HG03575 (cell line): ENCODE measurements around the gene MIER2.
"Not testable (repeated sequence)": the region's sequence is repeated elsewhere in the genome, so short reads cannot be mapped to it uniquely, and the experiment has no call there.

Experiments used
- ATAC-seq: cut with Tn5 transposase; IDR thresholded peaks from one replicate; pipeline ENCODE4 v1.9.1; 2021; ENCODE audit not compliant: unreplicated experiment, insufficient number of reproducible peaks, low FRiP score; ENCODE audit errors: extremely low read depth

The MIER2 gene

DNA sequence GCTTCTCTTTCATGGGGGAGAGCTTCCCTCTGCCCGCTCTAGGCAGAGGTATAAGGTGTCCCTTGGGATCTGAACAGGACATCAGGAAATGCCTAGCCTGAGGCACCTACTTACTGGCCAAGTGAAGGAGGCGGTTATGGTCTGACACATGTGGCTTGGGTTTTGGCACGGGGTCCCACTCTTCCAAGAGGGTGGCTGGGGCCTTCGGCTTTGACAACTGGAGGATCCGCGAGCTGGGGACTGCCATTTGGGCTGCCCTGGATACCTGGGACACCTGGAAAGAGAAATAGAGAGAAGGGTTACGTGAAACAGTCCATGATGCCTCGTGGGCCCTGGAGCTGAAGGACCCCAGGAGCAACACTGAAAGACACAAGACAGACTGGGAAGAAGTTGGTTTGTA is 22.4 kb upstream of the MIER2 start:
- no peak for ATAC-seq

DNA sequence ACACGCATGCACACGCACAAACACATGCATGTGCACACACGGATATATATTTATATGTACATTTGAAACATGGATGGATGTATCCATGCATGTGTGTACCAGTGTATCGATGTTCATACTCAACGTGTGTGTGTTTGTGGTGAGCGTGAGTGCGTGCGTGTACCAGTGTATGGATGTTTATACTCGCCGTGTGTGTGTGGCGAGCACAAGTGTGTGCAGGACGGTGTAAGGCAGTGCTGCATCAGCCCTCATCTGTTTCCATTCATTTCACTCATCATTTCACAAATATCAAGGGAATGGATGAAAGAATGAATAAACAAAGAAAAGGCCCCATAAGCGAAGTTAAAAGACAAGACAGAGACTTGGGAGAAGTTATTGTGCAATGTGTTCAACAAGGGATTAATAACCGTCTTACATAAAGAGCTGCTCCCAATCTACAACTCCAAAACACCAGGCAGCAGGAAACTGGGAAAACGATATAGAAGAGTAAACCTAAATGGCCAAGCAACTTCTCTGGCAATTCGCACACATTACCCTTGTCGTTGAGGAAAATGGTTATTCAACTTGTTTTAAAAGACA is 21.7 kb upstream of the MIER2 start:
- ATAC-seq, result no peak

DNA sequence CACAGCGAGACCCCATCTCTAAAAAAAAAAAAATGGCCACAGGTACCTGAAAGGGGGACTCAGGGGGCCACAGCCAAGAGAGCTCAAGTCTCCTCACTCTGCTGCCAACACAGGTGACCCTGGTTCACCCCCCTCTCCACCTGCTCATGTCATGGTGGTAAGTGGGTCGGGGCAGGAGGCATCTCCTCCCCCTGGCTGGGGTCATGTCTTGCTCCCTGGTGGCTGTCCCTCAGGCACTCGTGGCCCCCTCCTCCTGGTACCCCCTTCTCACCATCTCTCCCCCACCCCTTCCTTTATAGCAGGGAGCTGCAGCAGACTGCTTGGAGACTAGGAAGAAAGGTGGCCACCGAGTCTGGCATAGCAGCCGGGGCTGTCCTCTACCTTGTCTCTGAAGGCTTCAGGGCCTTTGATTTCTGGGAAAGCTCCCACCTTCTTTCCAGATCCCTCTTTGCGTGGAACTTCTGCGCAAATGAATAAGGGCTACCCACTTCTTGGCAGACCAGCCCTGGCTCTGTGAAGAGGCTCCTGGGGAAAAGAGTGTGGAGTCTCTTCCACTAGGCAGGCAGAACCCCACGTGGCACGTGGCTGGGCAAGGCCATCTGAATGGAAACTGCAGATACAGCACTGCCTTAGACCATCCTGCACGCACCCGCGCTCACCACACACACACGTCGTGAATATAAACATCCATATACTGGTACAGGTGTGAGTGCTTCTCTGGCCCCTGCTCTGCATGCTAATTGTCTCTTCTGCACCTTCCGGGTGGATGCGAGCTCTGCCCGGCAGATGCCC is 20.1 kb upstream of the MIER2 start:
- no peak for ATAC-seq

- no peak for ATAC-seq
These were observed 18.1 kb upstream of the MIER2 start for GRCh38 chr19:362683-363082.

GRCh38 chr19:362154-362553 is 17.6 kb upstream of the MIER2 start:
- ATAC-seq, result no peak

DNA sequence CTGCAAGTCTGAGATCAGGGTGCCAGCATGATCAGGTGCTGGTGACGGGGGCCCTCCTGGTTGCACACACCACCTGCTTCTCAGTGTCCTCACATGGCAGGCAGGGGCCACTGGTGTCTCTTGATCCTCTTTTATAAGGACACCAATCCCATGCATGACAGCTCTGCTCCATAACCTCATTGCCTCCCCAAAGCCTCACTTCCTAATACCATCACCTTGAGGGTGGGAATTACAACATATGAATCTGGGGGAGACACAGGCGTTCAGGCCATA is 15.0 kb upstream of the MIER2 start:
- no peak for ATAC-seq

GRCh38 chr19:355536-355935 is 10.9 kb upstream of the MIER2 start:
- ATAC-seq, result not testable (repeated sequence)

- ATAC-seq, result no peak
These were observed 10.5 kb upstream of the MIER2 start for GRCh38 chr19:355134-355533.

DNA sequence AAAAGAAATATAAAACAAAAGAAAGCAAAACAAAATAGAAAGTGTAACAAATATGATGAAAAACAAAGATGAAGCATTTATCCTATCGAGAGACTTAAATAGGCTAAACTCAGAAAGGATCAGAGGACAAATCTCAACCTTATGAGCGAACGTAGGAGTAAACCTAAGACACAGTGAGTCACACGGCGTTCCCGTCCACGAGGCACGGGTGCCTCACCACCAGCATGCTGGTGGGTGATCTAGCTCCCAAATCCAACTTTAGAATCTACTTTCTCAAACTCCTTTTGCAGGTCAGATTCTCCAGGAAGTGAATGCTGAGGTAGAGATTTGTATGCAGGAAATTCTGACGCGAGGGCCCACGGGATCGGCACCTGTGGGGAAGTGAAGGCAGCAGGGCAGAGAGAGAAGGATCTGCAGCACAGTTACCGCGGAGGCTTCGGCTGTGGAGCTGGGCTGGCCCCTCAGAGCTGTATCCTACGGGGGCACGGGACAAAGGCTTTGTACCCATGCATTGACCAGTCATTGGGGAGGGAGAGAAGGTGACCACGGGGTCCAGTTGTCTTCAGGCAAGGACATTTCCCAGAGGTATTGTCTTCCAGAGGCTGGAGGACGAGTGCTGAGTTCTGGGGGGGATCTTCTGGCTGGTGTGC is 7.5 kb upstream of the MIER2 start:
- ATAC-seq, result no peak

DNA sequence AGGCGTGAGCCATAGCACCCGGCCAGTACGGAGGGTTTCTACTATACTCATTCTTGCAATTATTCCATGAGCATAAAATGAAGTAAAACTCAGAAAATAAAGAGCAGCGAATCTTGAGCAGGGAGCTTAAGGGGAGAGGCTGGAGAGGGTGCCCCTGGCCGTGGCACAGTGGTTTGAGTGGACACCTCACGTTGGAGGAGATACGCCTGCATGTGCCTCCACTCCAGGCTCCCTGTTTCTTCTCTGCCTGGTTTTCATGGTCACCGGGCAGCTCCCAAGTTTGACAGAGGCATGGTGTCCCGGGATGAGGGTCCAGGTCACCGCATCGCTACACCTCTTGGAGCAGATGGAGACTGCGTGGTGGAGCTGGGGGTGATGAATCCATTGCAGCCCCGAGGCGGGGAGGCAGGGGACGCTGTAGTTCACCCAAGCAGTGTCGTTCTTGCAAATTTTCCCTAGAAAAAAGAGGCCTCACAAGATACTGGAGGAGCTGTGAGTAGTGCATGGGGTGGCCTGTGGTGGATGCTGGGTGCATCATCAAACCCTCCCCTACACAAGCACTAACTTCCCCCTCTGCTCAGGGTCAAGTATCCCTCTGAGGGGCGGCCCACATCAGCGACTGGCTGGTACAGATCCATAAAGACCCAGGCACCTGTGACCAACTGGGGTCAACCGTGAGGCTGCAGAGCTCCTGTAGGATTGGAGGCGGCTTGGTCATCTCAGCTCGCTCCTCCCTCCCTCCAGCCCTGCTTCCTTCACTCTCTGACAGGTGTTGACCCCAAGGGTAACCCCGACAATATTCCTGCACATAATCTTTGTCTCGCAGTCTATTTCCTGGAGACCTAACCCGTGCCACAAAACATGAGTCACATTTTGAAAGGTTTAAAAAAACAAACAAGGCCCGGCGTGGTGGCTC is 3.6 kb upstream of the MIER2 start:
- ATAC-seq, result no peak

- ATAC-seq, result no peak
These were observed 804 bp upstream of the MIER2 start for GRCh38 chr19:345320-345879.

GRCh38 chr19:343941-344624 is 513 bp downstream of the MIER2 start:
- no peak for ATAC-seq

DNA sequence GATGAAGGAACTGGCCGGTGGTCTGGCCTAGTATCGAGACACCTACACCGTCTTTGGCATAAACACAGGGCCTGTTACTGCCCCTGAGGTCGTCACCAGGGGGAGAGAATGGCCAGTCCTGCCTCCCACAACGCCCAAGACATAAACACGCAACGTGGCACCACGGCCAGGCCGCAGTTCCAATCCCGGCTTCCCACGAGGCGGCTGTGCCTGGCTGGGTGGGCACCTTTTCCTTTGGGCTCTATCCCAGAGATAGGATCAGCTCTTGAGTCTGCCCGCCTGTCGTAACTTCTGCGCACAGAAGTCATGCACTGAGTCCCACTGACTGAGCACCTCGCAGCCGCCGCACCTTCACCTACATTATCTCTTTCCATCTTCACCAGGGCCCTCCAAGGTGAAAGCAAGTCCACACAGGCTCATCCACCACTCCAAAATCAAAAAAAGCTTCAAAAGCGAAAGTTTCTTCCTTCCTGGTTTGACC is 1.1 kb downstream of the MIER2 start:
- no peak for ATAC-seq

- no peak for ATAC-seq
These were observed 1.7 kb downstream of the MIER2 start for GRCh38 chr19:342801-343421.

DNA sequence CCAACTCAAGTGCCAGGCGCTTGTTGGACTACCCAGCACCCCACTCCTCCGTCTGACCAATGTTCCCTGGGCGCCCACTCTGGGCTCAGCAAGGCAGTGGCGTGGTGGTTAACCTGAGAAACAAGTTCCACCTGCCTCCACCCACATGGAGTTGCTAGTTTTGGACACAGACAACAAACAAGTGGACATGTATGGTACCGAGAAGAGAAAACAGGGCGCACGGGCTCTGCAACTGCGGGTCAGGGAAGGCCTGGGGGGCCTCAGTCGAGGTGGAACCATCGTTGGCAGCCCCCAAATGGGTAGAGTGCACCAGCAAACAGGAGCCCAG is 2.5 kb downstream of the MIER2 start:
- ATAC-seq, result no peak

DNA sequence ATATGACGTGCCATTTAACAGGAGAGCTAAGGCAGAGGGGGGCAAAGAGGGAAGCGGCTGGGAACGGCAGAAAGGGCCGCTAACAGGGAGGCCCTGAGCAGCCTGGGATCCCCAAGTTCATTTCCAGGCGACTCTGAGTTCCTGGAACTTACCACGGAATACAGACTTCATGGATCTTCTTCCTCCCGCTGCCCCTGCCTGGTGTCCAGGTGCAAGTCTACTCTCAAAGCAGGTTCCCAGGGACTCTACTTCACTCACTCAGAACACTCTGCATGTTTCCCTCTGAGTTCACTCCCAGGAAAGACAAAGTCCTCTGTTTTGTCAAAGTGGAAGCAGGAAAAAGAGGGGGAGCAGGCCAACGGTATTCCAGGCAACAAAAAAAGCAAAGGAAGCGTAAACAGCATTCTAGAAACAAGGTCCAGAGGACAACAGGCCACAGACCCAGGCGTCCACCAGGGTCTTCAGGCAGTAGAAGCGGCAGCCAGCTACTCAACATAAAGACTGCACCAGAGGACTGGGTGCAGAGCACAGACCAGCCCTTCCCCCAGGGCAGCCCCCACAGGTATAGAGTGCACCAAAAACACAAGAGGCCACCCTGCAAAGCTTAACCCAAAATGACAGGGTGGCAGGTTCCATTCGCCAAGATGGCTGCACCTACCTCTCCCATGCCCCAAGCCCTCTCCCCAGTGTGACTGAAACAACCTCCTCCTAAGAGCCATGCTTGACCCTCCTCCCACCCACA is 3.0 kb downstream of the MIER2 start:
- ATAC-seq, result no peak

GRCh38 chr19:340620-341385 is 3.8 kb downstream of the MIER2 start:
- no peak for ATAC-seq
